GM10847 (cell line): ENCODE data around the gene OPN1SW.

Experiments
- POLR2A ChIP-seq: IDR thresholded peaks from 2 replicates; pipeline ENCODE4 v1.6.1; 2011; ENCODE audit not compliant: insufficient read length; ENCODE audit errors: extremely low read depth

The OPN1SW gene

GRCh38 chr7:128735436-128735835, 40.2 kb downstream of the OPN1SW start:
- TF ChIP-seq POLR2A = no peak

DNA sequence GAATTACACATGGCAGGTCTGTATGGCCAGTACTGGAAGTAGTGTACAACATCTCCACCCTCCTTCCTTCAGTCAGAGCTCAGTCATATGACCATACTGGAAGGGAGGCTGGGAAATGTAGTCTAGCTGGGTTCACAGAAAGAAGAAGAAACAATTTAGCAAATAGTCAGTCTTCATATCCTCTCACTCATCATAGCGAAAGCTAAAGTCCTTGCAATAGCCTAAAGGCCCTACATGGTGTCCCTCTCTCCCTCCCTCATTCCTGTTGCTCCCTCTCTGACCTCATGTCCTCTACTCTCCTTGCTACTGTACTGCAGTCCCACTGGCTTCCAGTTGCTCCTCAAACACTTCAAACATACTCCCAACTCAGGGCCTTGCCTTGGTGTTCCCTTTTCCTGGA, 40.7 kb downstream of the OPN1SW start:
- no peak for TF ChIP-seq POLR2A

- no peak for TF ChIP-seq POLR2A
Observed at GRCh38 chr7:128733278-128733645, 42.3 kb downstream of the OPN1SW start.

DNA sequence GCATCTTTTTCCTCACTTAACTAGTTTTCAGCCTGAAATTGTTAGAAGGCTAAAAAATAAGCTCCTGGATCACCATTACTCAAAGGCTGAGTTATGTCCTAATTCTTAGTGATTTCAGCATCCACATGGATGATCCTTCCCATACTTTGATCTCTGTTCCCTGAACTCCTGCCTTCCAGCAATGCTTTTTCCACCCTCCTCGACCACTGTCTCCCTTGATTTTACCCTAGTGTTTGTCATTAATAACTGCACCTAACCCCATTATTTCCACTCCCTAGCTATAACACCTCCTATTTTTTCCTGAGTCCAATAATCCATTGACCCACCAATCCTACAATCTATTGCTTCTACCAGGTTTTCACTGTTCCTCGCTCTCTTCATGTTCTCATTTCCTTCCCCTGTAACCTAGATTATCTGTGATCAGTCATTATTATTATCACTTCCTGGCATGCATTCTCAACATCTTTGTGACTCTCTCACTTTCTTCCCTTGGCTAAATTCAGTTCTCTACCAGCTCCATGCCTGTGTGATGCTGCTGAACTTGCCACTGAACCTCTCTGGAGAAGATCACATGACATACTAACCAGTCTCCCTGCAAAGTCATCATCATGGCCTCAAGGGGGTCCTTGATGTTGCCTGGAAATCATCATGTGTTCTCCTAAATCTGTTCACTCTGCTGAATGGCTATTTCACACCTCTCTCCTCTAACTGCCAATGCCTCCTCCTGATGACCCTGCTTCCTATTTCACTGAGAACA, 42.9 kb downstream of the OPN1SW start:
- no peak for TF ChIP-seq POLR2A

GRCh38 chr7:128731184-128731583, 44.4 kb downstream of the OPN1SW start:
- no peak for TF ChIP-seq POLR2A

- TF ChIP-seq POLR2A = no peak
Observed at GRCh38 chr7:128729494-128729893, 46.1 kb downstream of the OPN1SW start.

GRCh38 chr7:128728598-128728997, 47.0 kb downstream of the OPN1SW start:
- no peak for TF ChIP-seq POLR2A

- no peak for TF ChIP-seq POLR2A
Observed at GRCh38 chr7:128727239-128727638, 48.4 kb downstream of the OPN1SW start.

GRCh38 chr7:128726737-128727072, 48.9 kb downstream of the OPN1SW start:
- TF ChIP-seq POLR2A = no peak

DNA sequence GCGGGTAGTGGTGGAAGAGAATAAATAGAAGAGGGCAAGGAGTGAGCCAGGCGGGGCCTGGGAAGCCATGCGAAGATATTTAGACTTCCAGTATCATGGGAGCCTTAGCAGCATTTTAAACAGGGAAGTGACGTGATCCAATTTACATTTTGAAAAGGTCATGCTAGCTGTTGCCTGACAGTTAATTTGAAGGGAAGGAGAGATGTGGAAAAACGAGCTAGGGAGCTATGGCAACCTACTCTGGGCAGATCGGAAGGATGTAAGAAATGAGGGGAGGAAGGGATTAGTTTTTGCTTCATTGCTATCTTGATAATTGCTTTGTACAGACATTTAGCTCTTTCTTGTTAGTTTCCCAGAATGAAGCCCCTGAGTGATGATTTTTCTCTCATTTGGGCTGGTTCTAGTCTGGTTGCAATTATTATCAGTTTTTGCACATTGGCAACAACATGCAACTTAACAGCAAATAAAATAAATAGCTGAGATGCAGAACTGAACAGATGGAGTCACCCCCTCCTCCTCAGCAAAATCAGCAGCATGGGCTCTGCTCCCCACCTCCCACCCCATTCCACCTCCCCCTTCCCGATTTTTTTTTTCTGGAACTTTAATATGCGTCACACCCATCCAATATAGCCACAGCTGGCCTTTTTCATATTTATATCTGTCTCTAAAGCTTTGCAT, 49.4 kb downstream of the OPN1SW start:
- TF ChIP-seq POLR2A = no peak

DNA sequence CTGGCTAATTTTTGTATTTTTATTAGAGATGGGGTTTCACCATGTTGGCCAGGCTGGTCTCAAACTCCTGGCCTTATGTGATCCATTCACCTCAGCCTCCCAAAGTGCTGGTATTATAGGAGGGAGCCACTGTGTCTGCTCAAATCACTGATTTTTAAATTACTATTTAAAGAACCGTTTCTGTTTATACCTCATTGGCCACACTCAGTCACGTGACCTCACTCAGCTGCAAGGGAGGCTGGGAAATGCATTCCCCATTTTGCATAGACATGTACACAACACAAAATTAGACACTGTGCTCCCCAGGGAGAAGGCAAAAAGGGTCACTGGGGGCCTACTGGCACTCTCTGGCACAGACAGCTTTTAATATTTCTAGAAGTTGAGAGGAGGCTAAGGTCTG, 50.1 kb downstream of the OPN1SW start:
- no peak for TF ChIP-seq POLR2A

- no peak for TF ChIP-seq POLR2A
Observed at GRCh38 chr7:128724743-128725142, 50.9 kb downstream of the OPN1SW start.
